Epithelial cell of esophagus (primary cell): ENCODE measurements around the gene NNT.
"Not testable (repeated sequence)": the region's sequence is repeated elsewhere in the genome, so short reads cannot be mapped to it uniquely, and the experiment has no call there.

Experiments
- DNase-seq: peaks from one replicate; pipeline ENCODE4 v3.0.0; 2010; ENCODE audit warnings: low read depth
- H3K4me3 ChIP-seq: 2 replicates; pipeline ENCODE4 v1.5.1; 2011; ENCODE audit warnings: mild to moderate bottlenecking, low read length, control low read depth
- TF ChIP-seq, protein P1 (sequence below): IDR thresholded peaks from 2 replicates; pipeline ENCODE4 v1.5.1; 2011; ENCODE audit warnings: low read depth, mild to moderate bottlenecking, low read length, control low read depth, inconsistent platforms; ENCODE audit not compliant: insufficient read depth; ENCODE audit errors: missing control alignments

NNT gene

DNA sequence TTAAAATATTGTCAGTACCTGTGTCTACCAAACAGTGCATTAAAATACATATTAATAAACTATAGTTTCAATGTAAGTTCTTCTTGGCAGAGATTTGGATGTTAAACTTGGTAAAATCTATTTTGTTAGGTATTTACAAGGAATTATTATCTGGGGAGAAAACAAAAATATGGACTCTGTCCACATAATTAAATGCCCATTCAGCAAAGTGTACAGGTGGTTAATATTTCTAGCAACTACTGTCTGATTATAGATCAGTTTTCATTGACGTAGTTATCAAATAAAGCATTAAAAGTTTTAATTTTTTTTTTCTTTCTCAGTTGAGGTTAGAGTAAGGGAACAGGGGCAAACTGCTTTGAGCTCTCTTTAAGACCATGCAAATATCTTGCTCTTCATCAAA is 88.9 kb downstream of the NNT start:
- no peak overlapping the region for H3K4me3 ChIP-seq
- TF ChIP-seq, protein P1, sequence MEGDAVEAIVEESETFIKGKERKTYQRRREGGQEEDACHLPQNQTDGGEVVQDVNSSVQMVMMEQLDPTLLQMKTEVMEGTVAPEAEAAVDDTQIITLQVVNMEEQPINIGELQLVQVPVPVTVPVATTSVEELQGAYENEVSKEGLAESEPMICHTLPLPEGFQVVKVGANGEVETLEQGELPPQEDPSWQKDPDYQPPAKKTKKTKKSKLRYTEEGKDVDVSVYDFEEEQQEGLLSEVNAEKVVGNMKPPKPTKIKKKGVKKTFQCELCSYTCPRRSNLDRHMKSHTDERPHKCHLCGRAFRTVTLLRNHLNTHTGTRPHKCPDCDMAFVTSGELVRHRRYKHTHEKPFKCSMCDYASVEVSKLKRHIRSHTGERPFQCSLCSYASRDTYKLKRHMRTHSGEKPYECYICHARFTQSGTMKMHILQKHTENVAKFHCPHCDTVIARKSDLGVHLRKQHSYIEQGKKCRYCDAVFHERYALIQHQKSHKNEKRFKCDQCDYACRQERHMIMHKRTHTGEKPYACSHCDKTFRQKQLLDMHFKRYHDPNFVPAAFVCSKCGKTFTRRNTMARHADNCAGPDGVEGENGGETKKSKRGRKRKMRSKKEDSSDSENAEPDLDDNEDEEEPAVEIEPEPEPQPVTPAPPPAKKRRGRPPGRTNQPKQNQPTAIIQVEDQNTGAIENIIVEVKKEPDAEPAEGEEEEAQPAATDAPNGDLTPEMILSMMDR, result no peak
- no peak for DNase-seq

DNA sequence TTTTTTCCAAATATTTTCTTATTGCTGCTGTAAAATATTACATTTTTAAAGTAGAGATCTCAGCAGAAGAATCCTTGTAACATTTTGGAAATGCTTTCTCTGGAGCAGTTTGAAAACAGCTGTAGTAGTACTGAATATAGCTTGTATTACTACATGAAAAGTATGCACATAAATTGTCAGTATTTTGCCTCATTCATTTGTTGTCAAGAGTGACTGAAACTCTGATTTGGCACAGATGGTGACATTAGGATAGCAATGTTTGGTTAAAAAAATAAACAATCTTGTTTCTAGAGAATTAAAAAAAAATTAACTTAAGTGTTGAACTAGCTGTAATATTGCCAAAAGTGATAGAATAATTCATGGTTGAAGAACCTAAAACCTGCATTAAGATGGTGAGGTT is 90.4 kb downstream of the NNT start:
- H3K4me3 ChIP-seq, result no peak overlapping the region
- DNase-seq, result no peak
- TF ChIP-seq, protein P1, result no peak

DNA sequence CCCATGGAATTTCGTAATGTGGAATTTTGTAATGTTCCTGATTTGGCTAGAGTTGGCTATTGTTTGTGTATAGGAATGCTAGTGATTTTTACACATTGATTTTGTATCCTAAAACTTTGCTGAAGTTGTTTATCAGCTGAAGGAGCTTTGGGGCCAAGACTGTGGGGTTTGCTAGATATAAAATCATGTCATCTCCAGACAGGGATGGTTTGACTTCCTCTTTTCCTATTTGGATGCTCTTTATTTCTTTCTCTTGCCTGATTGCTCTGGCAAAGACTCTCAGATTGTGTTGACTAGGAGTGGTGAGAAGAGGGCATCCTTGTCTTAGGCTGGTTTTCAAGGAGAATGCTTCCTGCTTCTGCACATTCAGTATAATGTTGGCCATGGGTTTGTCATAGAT is 91.0 kb downstream of the NNT start:
- no peak for DNase-seq
- H3K4me3 ChIP-seq, result no peak overlapping the region
- TF ChIP-seq, protein P1, result no peak

DNA sequence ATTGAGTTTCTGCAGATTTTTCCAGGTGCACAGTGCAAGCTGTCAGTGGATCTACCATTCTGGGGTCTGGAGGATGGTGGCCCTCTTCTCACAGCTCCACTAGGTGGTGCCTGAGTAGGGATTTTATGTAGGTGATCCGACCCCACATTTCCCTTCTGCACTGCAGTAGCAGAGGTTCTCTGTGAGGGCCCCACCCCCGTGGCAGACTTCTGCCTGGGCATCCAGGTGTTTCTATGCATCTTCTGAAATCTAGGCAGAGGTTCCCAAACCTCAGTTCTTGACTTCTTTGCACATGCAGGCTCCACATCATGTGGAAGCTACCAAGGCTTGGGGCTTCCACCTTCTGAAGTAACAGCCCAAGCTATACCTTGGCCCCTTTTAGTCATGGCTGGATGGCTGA is 93.5 kb downstream of the NNT start:
- not testable (repeated sequence) for H3K4me3 ChIP-seq, DNase-seq

DNA sequence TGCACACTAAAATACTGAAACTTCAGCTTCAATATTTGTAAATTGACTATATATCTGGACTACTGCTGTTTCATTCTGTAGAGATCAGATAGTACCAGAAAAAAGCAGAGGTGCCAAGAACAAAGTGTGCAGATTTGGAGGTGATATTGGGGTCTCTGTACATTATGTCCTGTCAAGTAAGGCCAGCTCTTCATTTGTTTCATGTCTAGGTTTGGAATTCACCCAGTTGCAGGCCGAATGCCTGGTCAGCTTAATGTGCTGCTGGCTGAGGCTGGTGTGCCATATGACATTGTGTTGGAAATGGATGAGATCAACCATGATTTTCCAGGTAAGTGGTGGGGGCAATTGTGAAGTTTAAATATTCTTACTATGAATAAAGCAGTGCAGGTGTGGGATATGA is 96.9 kb downstream of the NNT start:
- H3K4me3 ChIP-seq, result no peak overlapping the region
- no peak for DNase-seq
- TF ChIP-seq, protein P1, result no peak

DNA sequence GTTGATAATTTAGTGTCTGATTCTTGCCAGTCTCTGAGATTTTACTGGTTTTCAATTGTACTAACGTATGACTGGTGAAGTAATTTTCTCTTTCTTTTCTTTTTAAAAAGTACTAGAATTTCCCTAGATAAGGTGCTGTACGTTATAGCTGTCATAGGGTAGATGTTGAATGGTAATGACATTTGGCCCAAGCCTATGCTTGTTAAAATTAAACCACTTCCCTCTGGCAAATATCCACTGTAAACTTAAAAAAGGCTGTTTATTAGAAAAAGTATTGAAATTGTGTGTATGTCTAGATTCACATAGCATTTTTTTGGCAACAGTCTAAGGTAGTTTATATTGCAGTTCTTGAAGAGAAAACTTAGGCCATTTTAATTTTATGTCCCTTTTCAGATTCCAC is 97.6 kb downstream of the NNT start:
- TF ChIP-seq, protein P1, result no peak
- H3K4me3 ChIP-seq, result no peak overlapping the region
- DNase-seq, result no peak

DNA sequence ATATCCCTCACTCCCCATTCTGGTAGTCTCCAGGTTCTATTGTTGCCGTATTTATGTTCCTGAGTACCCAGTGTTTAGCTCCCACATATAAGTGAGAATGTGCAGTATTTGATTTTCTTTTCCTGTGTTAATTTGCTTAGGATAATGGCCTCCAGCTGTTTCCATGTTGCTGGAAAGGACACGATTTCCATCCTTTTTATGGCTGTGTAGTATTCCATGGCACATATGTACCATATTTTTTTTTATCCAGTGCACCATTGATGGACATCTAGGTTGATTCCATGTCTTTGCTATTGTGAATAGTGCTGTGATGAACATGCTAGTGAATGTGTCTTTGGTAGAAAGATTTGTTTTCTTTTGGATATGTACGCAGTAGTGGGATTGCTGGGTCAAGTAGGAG is 98.2 kb downstream of the NNT start:
- TF ChIP-seq, protein P1, result no peak
- no peak overlapping the region for H3K4me3 ChIP-seq
- DNase-seq, result no peak

DNA sequence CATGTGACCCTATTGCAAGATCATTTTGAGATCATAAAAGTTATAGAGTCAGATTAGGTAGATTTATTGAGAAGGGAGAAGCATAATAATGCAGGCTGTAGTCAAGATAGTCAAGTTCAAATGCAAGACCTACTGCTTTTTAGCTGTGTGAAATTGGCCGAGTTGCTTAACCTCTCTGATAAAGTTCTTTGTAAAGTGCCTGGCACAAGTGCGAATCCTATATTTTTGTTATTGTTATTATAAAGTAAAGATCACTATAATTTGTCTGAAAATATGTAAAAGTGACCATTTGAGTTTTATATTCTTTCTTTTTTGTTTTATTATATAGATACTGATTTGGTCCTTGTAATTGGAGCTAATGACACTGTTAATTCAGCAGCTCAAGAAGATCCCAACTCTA is 99.3 kb downstream of the NNT start:
- DNase-seq, result no peak
- no peak overlapping the region for H3K4me3 ChIP-seq
- TF ChIP-seq, protein P1, result no peak
